IPS-NIHi7 (cell line): Measurements from ENCODE around the gene TFE3.
"Not testable (repeated sequence)": the region's sequence is repeated elsewhere in the genome, so short reads cannot be mapped to it uniquely, and the experiment has no call there.

Experiments used
- DNase-seq: peaks from one replicate; pipeline ENCODE4 v3.0.0; 2012; ENCODE audit warnings: mixed read lengths; ENCODE audit errors: extremely low spot score

The TFE3 gene

DNA sequence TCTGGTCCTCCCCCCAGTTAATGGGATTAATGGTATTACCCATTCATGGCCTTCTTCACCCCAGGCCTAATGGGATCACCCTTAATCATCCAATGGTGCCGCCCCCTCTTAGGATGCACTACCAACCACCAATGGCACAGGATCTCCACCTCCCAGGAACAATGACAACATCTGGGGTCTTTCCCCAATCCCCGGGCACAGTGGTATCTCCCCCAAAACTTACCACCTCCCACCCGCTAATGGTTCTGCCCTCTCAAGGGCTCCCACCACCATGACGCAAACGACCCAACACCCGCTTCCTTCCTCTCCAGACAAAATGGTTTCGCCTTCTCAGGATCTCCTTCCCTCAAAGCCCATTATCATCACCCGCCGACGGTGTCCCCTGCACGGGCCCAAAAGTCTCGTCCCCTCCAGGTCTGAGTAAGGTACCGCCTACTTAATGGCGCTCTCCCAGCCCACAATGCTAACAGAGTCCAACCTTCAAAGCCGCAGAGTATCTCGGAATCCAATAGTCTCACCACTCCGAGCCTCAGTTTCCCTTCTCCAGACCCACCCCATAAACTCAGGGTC, 41.6 kb downstream of the TFE3 start:
- DNase-seq = peak; percentile 45

DNA sequence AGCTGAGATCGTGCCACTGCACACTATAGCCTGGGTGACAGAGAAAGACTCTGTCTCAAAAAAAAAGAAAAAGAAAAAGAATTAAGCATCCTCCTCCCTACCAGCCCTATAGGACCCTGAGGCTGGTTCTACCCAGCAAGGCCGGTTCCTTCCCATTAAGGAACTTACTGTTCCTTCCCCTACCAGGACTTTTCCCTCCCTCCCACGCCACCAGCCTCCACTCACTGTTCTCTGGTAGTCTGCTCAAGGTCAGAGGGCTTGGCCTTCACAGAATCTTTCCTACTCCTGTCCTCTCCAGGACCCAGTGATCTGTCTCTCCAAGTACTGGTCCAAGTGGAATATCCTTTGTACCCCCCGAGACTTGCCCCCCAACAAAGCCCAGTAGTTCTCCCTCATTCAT, 42.5 kb downstream of the TFE3 start:
- DNase-seq = peak; percentile 1

DNA sequence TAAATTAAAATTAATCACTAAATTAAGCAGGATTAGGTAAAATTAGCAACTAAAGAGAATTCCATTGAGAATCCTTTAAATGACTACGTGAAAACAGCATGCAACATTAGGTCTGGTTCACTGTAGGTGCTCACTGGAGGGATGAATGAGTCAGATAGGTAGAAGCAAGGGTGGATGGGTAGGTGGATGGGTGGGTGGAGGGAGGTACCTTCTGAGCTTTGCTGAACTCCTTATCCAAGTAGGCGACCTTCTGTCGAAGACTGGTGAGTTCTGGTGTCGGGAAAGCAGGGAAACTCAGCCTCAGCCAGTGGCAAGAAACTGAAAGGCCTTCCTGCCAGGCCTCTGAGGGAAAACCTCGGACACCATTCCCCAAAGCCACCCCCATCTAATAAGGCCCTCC, 44.1 kb downstream of the TFE3 start:
- DNase-seq = peak; percentile 1

DNA sequence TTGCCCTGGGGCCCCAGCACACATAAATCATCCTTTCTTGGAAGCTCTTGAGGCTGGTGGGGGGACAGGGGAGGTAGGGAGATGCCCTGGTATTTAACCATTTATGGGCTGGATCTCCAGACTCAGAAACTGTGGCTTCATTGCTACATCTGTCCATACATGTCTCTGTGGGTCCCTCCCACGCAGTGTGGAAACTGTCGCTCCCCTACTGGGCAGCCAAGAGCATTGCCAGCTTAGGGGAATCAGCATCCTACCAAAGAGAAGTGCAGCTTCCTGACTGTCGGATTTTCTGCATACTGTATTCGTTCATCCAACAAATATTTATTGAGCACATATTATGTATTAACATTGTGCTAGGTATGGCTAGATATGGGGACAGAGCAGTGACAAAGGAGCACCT, 44.8 kb downstream of the TFE3 start:
- DNase-seq = no peak

DNA sequence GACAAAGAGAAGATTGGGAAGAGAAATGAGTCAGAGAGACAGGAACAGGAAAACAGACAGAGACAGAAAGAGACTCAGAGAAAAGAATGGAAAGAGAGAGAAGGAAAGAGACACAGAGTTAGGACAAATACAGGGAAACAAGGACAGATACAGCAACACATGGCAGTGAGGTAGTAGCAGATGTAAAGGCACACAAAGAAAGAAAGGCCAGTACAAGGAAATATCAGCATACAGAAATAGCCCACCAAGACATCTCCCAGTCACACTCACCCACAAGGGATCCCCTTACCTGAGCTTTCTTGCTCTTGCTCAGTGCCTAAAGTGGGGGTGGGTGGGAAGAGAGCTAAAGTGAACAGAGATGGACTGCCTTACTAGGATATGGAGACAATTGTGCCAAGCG, 45.3 kb downstream of the TFE3 start:
- no peak for DNase-seq

DNA sequence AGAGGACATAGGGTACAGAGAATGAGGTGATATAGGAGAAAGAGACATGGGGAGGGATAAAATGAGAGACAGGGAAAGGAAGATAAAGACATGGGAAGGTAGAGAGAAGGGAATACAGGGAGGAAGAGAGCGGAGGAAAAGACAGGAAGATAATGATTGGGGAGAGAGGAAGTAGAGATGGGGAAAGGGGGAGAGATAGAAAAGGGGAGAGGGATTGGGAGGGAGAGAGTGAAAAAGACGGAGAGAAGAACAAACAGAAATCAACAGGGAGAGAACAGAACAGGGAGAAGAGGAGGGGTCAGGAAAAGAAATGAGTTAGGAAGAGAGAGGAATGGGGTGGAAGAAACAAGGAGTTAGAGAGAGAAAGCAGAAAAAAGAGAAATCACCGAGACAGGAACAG, 45.7 kb downstream of the TFE3 start:
- no peak for DNase-seq

DNA sequence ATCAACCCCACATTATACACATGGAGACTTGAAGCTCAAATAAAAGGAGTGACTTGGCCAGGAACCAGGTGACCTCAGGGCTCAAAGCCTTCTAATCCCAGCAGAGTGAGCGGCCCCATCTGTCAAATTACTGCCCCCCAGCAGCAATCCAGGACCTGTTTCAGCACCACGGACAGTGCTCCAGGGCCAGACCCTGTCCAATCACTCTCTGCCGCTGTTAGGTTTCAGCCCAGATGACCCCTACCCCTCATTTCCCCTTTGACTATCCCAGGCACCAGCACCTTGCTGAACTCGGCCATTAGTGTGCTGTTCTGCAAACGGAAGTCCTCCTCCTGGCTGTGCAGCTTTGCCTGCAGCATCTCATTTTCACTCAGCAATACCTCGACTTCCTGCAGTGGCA, 46.2 kb downstream of the TFE3 start:
- DNase-seq = peak; percentile 49

DNA sequence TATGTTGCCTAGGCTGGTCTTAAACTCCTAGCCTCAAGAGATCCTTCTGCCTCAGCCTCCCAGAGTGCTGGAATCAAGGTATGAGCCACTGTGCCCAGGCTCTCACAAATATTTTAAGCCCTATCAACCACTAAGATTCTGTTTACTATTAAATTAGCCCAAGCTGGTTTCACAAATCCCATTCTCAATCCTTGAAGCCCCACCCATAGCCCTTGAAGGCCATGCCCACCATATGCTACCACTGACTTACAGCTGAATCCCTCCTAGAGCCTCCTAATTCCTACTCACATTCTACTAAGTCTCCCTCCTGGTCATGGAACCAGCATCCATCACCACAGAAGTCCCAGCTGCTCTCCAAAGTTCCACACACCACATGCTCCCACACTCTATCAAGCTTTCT, 50.8 kb downstream of the TFE3 start:
- no peak for DNase-seq

DNA sequence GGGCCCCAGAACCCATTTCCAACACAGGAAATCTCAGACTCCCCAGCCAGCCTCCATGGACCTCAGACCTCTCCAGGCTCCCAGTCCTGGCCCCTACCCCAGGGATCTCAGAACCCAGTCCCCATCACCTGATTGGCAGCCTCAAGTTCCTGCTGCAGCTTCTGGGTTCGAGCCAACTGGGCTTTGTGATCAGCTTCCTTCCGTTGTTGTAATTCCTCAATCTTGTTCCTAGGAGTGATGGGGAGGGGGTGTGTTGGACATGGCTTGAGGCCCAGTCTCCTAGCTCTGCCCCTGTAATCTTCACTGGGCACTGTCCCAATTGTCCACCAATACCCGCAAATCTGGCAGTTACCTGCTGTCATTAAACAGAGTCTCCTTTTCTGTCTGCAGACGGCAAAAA, 53.7 kb downstream of the TFE3 start:
- DNase-seq = no peak

DNA sequence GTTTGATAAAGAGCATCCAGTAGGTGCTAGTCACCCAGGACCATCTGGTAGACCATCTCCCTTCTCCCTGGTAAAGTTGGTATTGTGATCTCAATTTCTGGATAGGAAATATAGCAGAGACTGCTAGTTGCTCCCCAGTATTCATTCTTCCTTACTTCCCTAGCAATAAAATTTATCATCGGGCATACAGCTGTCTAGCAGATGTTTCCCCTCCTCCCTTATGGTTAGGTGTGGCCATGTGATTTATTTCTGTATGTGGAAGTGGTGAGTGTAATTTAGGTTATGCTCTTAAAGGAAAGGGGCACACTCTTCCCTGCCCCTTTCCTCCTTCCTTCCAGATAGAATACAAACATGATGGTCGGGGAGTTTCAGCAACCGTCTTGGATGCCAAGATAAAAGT, 59.3 kb downstream of the TFE3 start:
- no peak for DNase-seq

DNA sequence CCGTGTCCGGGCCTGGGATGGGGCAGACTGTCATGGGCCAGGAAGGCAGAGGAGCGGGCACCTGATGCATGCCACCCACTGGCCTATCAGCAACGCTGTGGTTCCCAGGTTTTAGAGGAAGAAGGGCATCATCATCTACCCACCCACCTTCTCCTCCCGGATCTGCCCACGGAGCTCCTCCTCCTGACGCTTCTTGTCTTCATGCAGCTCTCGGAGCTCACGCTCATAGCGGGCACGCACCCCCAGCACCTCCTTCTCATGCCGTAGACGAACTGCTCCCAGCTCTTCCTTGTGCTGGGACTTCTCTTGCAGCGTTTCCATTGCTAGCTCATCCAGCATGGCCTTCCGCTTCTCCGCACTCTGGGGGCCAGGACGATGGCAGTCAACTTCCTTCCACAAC, 60.1 kb downstream of the TFE3 start:
- no peak for DNase-seq

DNA sequence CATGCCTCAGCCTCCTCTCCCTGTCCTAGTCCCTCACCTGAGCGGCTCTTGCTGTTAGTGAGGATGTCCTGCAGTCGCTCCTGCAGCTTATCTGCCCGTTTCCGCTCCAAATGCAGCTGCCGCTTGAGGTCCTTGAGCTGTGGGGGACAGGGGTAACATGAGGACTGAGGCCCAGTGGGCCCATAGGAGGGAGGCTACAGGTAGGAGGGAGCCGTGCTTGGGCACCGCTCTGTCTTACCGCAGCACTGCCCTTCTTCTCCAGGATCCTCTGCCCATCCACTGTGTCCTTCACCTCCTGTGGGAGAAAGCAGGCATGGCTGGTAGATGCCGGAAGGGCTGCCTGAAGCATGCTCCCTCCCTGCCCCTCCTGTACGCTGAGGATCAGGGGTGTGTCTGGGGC, 62.0 kb downstream of the TFE3 start:
- DNase-seq = no peak

DNA sequence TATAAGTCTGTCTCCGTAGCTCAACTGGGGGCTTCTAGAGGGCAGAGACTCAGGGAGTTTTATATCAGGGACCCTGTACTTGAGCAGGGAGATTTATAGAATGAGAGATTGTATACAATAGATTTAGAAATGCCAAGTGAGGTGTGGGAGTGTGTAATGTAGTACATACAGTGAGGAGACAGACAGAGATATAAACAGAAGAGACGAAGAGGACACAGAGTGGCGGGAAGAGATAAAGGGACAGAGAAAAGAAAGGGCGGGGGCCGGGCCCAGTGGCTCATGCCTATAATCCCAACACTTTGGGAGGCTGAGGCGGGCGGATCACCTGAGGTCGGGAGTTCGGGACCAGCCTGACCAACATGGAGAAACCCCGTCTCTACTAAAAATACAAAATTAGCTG, 62.8 kb downstream of the TFE3 start:
- not testable (repeated sequence) for DNase-seq
